Measurements from ENCODE around the gene HTR6. TPM values are rescaled to one million over a fixed set of nuclear protein-coding genes. Genes with fewer than 3 reads are reported as not detected.
A peak's percentile ranks its signal among the peaks of the same experiment; 100 is the strongest.
"Not testable (repeated sequence)": the region's sequence is repeated elsewhere in the genome, so short reads cannot be mapped to it uniquely, and the experiment has no call there.

Gene HTR6
- total and polyA plus RNA-seq, 5 donors: not detected

- DNase-seq (no peak), ATAC-seq (no peak)
- no peak overlapping the region for H3K27ac ChIP-seq (ENCODE audit: low read length)
- 82% methylated on average over 10 of the region's 10 CpGs for WGBS
- intact Hi-C loops (cut with DNase I): no loop called here
- H3K9me3 ChIP-seq (ENCODE audit: control insufficient read depth, low read length): no peaks in the 10 kb centered on the region
- H3K4me3 ChIP-seq (ENCODE audit: low read length): no peak overlapping the region
- H3K4me1 ChIP-seq (ENCODE audit: control insufficient read depth, insufficient read depth, low read length): no peaks in the 10 kb centered on the region
- no peaks in the 10 kb centered on the region for H3K27me3 ChIP-seq (ENCODE audit: control insufficient read depth, insufficient read depth)
Measured at GRCh38 chr1:19637606-19638005, 27.1 kb upstream of the HTR6 start.

DNA sequence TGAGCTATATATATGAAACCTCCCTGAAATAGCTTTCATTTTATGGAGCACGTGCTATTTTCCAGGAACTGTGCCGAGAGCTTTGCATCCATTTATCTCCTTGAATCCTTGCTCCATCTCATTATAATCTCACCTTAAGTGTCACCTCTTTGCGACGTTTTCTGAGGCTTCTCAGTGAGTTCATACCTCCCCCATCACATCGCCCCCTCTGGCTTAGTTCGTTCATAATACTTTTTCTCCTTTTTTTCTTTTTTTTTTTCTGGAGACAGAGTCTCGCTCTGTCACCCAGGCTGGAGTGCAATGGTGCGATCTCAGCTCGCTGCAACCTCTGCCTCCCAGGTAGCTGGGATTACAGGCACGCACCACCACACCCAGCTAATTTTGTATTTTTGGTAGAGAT lies 25.4 kb upstream of the HTR6 start:
- DNase-seq; ATAC-seq; H3K9me3 ChIP-seq (ENCODE audit: control insufficient read depth, low read length); H3K4me1 ChIP-seq (ENCODE audit: control insufficient read depth, insufficient read depth, low read length); H3K4me3 ChIP-seq (ENCODE audit: low read length); intact Hi-C loops (cut with DNase I); H3K27ac ChIP-seq (ENCODE audit: low read length); H3K27me3 ChIP-seq (ENCODE audit: control insufficient read depth, insufficient read depth): not testable (repeated sequence)
- 73% methylated on average over 10 of the region's 10 CpGs for WGBS

- WGBS: 93% methylated on average over 3 of the region's 3 CpGs
- DNase-seq: no peak
- Histone ChIP-seq H3K27me3 (ENCODE audit: control insufficient read depth, insufficient read depth) (no peaks in the 10 kb centered on the region), H3K9me3 (ENCODE audit: control insufficient read depth, low read length) (no peaks in the 10 kb centered on the region), H3K27ac (ENCODE audit: low read length) (no peak overlapping the region), H3K4me1 (ENCODE audit: control insufficient read depth, insufficient read depth, low read length) (no peaks in the 10 kb centered on the region), H3K4me3 (ENCODE audit: low read length) (no peak overlapping the region)
- no peak for ATAC-seq
- intact Hi-C loops (cut with DNase I): loop anchor here in 3 of 4 donors (5.0 to 10.0 kb wide), 3 partner anchors 43 to 155 kb away; partner anchors contain the start of gene CAPZB (in 1 of the 3)
Measured at GRCh38 chr1:19639999-19640362, 24.7 kb upstream of the HTR6 start.

DNA sequence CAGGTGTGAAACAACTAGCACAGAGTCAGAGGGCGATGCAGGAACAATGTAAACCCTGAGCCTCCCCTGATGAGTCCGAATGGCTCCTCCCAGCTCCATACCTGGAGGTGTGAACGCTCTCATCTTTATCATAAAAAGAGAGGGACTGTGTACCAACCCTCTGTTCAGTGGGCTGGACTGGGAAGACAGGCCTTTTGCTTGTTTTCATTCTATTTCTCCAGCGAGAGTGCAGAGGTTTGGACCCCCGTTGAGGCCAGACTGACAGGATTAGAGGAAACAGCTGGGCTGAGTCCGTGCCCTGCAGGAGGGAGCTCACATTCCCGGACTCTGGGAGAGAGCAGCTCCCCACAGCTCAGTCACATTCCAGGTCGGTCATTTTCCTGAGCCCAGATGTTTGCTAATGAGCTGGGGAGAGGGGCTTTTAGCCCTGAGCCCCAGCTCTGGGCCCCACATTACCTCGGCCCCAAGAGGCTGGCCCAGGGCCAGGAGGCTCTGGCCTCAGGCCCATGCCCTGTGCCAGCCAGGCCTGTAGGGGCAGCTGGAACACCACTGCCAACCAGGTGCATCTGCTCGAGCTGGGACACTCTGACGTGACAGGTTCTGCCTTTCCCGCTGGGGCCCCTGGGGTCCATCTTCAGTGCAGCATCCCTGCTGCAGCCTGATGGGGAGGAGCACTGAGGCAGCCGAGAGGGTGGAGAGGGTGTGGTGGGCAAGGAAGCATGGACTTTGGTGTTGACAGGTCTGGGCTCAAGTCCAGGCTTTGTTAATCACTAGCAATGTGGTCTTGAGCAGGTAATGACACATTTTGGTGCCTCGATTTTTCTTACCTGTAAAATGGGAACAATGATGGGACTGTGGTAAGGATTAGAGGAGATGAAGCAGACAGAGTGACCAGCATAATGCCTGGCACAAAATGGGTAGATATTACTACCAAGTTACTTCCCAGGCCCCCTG lies 24.0 kb upstream of the HTR6 start:
- Histone ChIP-seq H3K9me3 (ENCODE audit: control insufficient read depth, low read length) (no peaks in the 10 kb centered on the region), H3K4me3 (ENCODE audit: low read length) (no peak overlapping the region), H3K27ac (ENCODE audit: low read length) (no peak overlapping the region), H3K4me1 (ENCODE audit: control insufficient read depth, insufficient read depth, low read length) (no peaks in the 10 kb centered on the region), H3K27me3 (ENCODE audit: control insufficient read depth, insufficient read depth) (no peaks in the 10 kb centered on the region)
- DNase-seq (no peak), ATAC-seq (no peak)
- WGBS: 50% methylated on average over 14 of the region's 14 CpGs
- intact Hi-C loops (cut with DNase I): loop anchor here in 3 of 4 donors (5.0 to 10.0 kb wide), 3 partner anchors 43 to 156 kb away; partner anchors contain the start of gene CAPZB (in 1 of the 3)

DNA sequence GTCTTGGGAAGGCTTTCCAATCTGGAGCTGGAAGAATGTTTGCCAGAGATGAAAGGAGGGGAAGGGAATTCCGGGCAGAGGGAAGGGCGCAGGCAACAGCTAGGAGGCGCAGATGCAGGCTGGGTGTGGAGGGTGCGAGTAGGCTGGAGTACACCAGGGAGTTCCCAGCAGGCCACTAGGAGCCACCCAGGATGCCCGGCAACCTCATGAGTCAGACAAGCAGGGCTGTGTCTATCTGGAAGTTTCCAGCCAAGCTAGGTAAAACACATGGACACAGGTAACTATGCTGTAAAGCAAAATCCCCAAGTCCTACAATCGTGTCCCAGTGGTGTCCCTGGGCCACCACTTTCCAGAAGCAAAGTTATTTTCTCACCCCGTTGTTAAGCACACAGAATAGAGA lies 21.6 kb upstream of the HTR6 start:
- ATAC-seq (no peak), DNase-seq (no peak)
- intact Hi-C loops (cut with DNase I): loop anchor here in 3 of 4 donors (5.0 to 10.0 kb wide), 3 partner anchors 46 to 158 kb away; partner anchors contain the start of gene CAPZB (in 1 of the 3)
- peak overlapping the region; percentile 87 for H3K4me3 ChIP-seq (ENCODE audit: low read length)
- H3K9me3 ChIP-seq (ENCODE audit: control insufficient read depth, low read length): no peaks in the 10 kb centered on the region
- peaks cover 2% of the 10 kb centered on the region for H3K4me1 ChIP-seq (ENCODE audit: control insufficient read depth, insufficient read depth, low read length)
- 54% methylated on average over 7 of the region's 7 CpGs for WGBS
- no peaks in the 10 kb centered on the region for H3K27me3 ChIP-seq (ENCODE audit: control insufficient read depth, insufficient read depth)
- no peak overlapping the region for H3K27ac ChIP-seq (ENCODE audit: low read length)

- no peaks in the 10 kb centered on the region for H3K9me3 ChIP-seq (ENCODE audit: control insufficient read depth, low read length)
- peaks cover 2% of the 10 kb centered on the region for H3K4me1 ChIP-seq (ENCODE audit: control insufficient read depth, insufficient read depth, low read length)
- intact Hi-C loops (cut with DNase I): loop anchor here in 3 of 4 donors (5.0 to 10.0 kb wide), 3 partner anchors 46 to 159 kb away; partner anchors contain the start of gene CAPZB (in 1 of the 3)
Measured at GRCh38 chr1:19643602-19644394, 20.9 kb upstream of the HTR6 start, which contains the start of gene NBL1. NBL1 (plus strand) TSS chr1:19644311; CDS start chr1:19655031, 10,720 bp downstream.

DNA sequence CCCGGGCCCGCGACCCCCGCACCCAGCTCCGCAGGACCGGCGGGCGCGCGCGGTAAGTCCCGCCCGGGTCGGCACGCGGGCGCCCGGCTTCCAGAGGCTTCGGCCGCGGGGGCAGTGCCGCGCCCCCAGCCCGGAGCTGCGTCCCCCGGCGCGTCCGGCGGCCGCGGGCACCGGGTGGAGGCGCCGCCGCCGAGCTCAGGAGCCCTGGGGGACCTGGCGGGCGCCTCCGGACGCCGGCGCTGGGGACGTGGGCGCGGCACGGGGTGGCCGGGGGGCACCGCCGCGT lies 20.3 kb upstream of the HTR6 start:
- WGBS: under 1% methylated on average over 51 of the region's 51 CpGs

More at GRCh38 chr1:19643602-19644394, 20.9 kb upstream of the HTR6 start, which contains the start of gene NBL1:
- Histone ChIP-seq H3K27me3 (ENCODE audit: control insufficient read depth, insufficient read depth) (no peaks in the 10 kb centered on the region), H3K27ac (ENCODE audit: low read length) (peak within 1 kb of the TSS; percentile 71), H3K4me3 (ENCODE audit: low read length) (peak within 1 kb of the TSS; percentile 87)
- WGBS: under 1% methylated on average over 90 of the region's 90 CpGs
- DNase-seq: peak; percentile 80 to 93 (median 92)
- peak; percentile 76 to 86 for ATAC-seq

DNA sequence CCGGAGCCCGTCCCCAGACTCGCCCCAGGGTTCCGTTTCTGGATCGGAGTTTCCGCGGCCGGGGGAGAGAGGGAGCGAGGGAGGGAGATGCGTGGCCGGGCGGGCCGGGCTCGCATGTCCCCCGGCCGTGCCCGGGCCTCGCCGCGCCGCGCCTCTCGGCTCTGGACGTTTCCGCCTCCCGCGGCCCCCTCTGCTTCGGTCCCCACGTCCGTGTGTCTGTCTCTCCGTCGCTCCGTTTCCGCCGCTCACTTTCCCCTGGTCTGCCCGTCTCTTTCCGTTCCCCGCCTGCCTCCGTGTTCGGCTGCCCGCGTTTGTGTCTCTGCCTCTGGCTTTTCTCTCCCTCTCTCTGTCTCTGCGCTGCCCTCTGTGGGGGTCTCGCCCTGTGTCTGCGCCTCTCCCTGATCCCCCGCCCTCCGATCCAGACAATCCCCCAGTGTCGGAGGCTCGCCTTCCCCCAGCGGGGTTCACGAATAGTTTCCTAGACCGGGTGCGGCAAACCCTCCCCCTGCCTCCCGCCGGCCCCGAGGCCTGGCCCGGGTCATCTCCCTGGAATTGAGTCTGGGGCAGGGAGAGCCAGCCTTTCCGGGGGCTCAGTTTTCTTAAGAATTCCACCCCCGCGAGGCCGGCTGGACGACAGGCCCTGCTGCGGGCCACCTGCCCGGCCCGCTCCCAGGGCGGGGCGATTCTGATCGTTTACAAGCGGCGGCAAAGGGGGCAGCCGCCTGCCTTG lies 19.8 kb upstream of the HTR6 start:
- peak; percentile 6 to 35 for ATAC-seq
- H3K27me3 ChIP-seq (ENCODE audit: control insufficient read depth, insufficient read depth): no peaks in the 10 kb centered on the region
- H3K27ac ChIP-seq (ENCODE audit: low read length): peak overlapping the region; percentile 71
- no peaks in the 10 kb centered on the region for H3K9me3 ChIP-seq (ENCODE audit: control insufficient read depth, low read length)
- WGBS: 6% methylated on average over 70 of the region's 71 CpGs
- DNase-seq: peak in 1 of 3 donors; percentile 79
- intact Hi-C loops (cut with DNase I): loop anchor here in 3 of 4 donors (5.0 to 10.0 kb wide), 5 partner anchors 48 to 253 kb away; partner anchors contain the start of gene CAPZB (in 2 of the 3)
- peak overlapping the region; percentile 87 for H3K4me3 ChIP-seq (ENCODE audit: low read length)
- H3K4me1 ChIP-seq (ENCODE audit: control insufficient read depth, insufficient read depth, low read length): peaks cover 2% of the 10 kb centered on the region

More for the DNA sequence above, 20.3 kb upstream of the HTR6 start:
- DNase-seq (no peak), ATAC-seq (peak in 1 of 2 donors; percentile 5)
- Histone ChIP-seq H3K4me3 (ENCODE audit: low read length) (peak overlapping the region; percentile 87), H3K4me1 (ENCODE audit: control insufficient read depth, insufficient read depth, low read length) (peaks cover 2% of the 10 kb centered on the region), H3K27ac (ENCODE audit: low read length) (peak overlapping the region; percentile 71), H3K9me3 (ENCODE audit: control insufficient read depth, low read length) (no peaks in the 10 kb centered on the region), H3K27me3 (ENCODE audit: control insufficient read depth, insufficient read depth) (no peaks in the 10 kb centered on the region)
- intact Hi-C loops (cut with DNase I): loop anchor here in 3 of 4 donors (5.0 to 10.0 kb wide), 3 partner anchors 47 to 160 kb away; partner anchors contain the start of gene CAPZB (in 1 of the 3)

DNA sequence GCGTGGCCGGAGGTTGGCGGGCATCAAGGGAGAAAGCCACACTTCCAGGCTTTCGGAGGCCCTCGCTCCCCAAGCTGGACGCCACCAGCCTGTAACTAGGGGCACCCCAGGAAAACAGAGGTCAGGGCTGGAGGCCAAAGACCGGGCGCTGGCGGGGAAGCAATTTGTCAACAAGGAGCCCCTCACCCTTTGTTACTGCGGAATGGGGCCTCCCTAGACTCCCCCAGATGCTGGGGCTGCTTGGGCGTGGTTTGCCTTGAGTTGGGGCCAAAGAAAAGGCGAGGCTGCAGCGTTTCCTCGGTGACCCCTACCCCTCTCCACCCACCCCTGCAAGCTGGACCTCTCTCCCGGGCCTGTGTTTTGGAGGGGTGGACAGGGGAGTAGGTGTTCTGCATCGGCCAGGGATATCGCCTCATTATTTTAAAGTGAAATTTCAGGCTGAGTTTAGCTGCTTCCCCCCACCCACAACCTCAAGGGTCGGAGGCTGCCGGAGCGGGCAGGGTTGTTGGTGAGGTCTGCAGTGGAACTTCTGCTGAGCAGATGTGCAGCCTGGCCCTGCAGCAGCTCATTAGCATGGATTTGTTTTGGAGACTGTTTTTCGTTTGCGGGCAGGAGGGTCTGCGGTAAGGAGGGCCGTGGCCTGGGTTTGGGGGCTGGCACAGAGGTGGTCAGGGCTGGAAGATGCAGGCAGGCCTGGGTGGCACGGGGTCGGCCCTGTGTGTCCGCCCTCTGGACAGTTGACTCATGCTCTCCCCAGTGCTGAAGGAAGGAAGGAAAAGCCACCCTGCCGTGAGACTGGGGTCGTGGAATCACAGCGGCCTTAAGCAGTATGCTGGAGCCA lies 19.0 kb upstream of the HTR6 start:
- peak overlapping the region; percentile 71 for H3K27ac ChIP-seq (ENCODE audit: low read length)
- H3K27me3 ChIP-seq (ENCODE audit: control insufficient read depth, insufficient read depth): no peaks in the 10 kb centered on the region
- H3K4me1 ChIP-seq (ENCODE audit: control insufficient read depth, insufficient read depth, low read length): peaks cover 2% of the 10 kb centered on the region
- ATAC-seq (peak in 1 of 2 donors; percentile 5), DNase-seq (peak in 1 of 3 donors; percentile 64)
- no peaks in the 10 kb centered on the region for H3K9me3 ChIP-seq (ENCODE audit: control insufficient read depth, low read length)
- WGBS: 37% methylated on average over 30 of the region's 30 CpGs
- intact Hi-C loops (cut with DNase I): loop anchor here in 3 of 4 donors (5.0 to 10.0 kb wide), 4 partner anchors 51 to 253 kb away; partner anchors contain the start of gene CAPZB (in 2 of the 3)
- peak overlapping the region; percentile 87 for H3K4me3 ChIP-seq (ENCODE audit: low read length)

Data from right cardiac atrium (tissue), 5 donors.